Hepatocyte (in vitro differentiated cells): ENCODE data around the gene CCDC148. TPM values are rescaled to one million over a fixed set of nuclear protein-coding genes. Genes with fewer than 3 reads are reported as not detected.

ENCODE experiments used
- DNase-seq: peaks from one replicate; pipeline ENCODE4 v3.0.0-alpha.2; 2016; ENCODE audit warnings: low spot score
- H2AFZ ChIP-seq: fragments of 200-600 bp; sonication (generic); 2 replicates; pipeline ENCODE4 v1.6.0; 2016; ENCODE audit warnings: antibody characterized with exemption, mild to moderate bottlenecking
- H3K27ac ChIP-seq: fragments of 200-600 bp; sonication (generic); 2 replicates; pipeline ENCODE4 v1.5.1; 2016; ENCODE audit warnings: mild to moderate bottlenecking
- H3K27me3 ChIP-seq: fragments of 200-600 bp; sonication (generic); 2 replicates; pipeline ENCODE4 v1.6.1; 2016
- H3K36me3 ChIP-seq: fragments of 200-600 bp; sonication (generic); replicated peaks from 2 replicates; pipeline ENCODE4 v1.5.1; 2016; ENCODE audit warnings: low read depth; ENCODE audit not compliant: insufficient read depth
- H3K4me1 ChIP-seq: fragments of 200-600 bp; sonication (generic); 2 replicates; pipeline ENCODE4 v1.5.1; 2016; ENCODE audit warnings: mild to moderate bottlenecking, moderate library complexity; ENCODE audit not compliant: insufficient read depth
- H3K4me2 ChIP-seq: fragments of 200-600 bp; sonication (generic); 2 replicates; pipeline ENCODE4 v1.6.0; 2016
- H3K4me3 ChIP-seq: fragments of 200-600 bp; sonication (generic); 2 replicates; pipeline ENCODE4 v1.5.1; 2016; ENCODE audit warnings: mild to moderate bottlenecking
- H3K79me2 ChIP-seq: fragments of 200-600 bp; sonication (generic); 2 replicates; pipeline ENCODE4 v1.6.0; 2017; ENCODE audit warnings: mild to moderate bottlenecking
- H3K9me2 ChIP-seq: fragments of 200-600 bp; sonication (generic); replicated peaks from 2 replicates; pipeline ENCODE4 v1.6.0; 2017; ENCODE audit warnings: mild to moderate bottlenecking; ENCODE audit not compliant: insufficient read depth
- H3K9me3 ChIP-seq: fragments of 200-600 bp; sonication (generic); 2 replicates; pipeline ENCODE4 v1.5.1; 2016; ENCODE audit warnings: low read depth, mild to moderate bottlenecking
- H4K20me1 ChIP-seq: fragments of 200-600 bp; sonication (generic); 2 replicates; pipeline ENCODE4 v1.6.0; 2016; ENCODE audit warnings: mild to moderate bottlenecking; ENCODE audit not compliant: insufficient read depth, poor library complexity, severe bottlenecking
- CTCF ChIP-seq: fragments of 200-600 bp; sonication (generic); IDR thresholded peaks from 2 replicates; pipeline ENCODE4 v1.5.1; 2016; ENCODE audit warnings: antibody characterized with exemption, mild to moderate bottlenecking; ENCODE audit not compliant: poor library complexity
- EZH2 ChIP-seq: fragments of 200-600 bp; sonication (generic); IDR thresholded peaks from 2 replicates; pipeline ENCODE4 v1.6.1; 2016; ENCODE audit warnings: antibody characterized with exemption, mild to moderate bottlenecking, borderline replicate concordance
- EZH2phosphoT487 ChIP-seq: fragments of 200-600 bp; sonication (generic); IDR thresholded peaks from one replicate; pipeline ENCODE4 v1.6.1; 2018; ENCODE audit warnings: antibody characterized with exemption, mild to moderate bottlenecking, low read depth, moderate library complexity; ENCODE audit not compliant: unreplicated experiment, severe bottlenecking
- WGBS: methylation state at CpG from one replicate; pipeline ENCODE4 v1.1.6; 2016; ENCODE audit warnings: low lambda C conversion rate; ENCODE audit errors: missing lambda C conversion rate; 5-methylcytosine and 5-hydroxymethylcytosine counted together
- polyA plus RNA-seq: library from polyadenylated mRNA; unstranded; fragments of >200 nt; fragmentation: Nextera tagmentation; extraction: Ambion mirVana; gene quantifications from 2 replicates; pipeline ENCODE4 v1.2.1, GENCODE V29; 2016
- total RNA-seq: library from RNA; depleted of rRNA; stranded (reverse); fragments of >200 nt; gene quantifications from 2 replicates; pipeline ENCODE4 v1.2.3, GENCODE V29; 2014

The CCDC148 gene
- total and polyA plus RNA-seq, 2 experiments from 2014 or later, result 0.62 to 2.2 TPM

GRCh38 chr2:158187908-158188307 lies 268.6 kb downstream of the CCDC148 start:
- WGBS, result 80% methylated on average over 1 of the region's 1 CpG
- H3K27ac ChIP-seq, result no peak overlapping the region
- no peaks in the 10 kb centered on the region for H3K9me3 ChIP-seq
- no peak for TF ChIP-seq EZH2phosphoT487
- no peak overlapping the region for H2AFZ ChIP-seq
- no peaks in the 10 kb centered on the region for H3K9me2 ChIP-seq
- peaks cover 40% of the 10 kb centered on the region for H3K4me1 ChIP-seq
- peak; percentile 16 for DNase-seq
- H3K4me3 ChIP-seq, result no peak overlapping the region
- H3K27me3 ChIP-seq, result no peaks in the 10 kb centered on the region
- no peaks in the 10 kb centered on the region for H4K20me1 ChIP-seq
- no peak overlapping the region for H3K4me2 ChIP-seq
- H3K79me2 ChIP-seq, result no peaks in the 10 kb centered on the region
- no peaks in the 10 kb centered on the region for H3K36me3 ChIP-seq

- WGBS, result 84% methylated on average over 3 of the region's 3 CpGs
- Histone ChIP-seq H4K20me1 (no peaks in the 10 kb centered on the region), H3K27ac (peak overlapping the region; percentile 35), H3K4me2 (no peak overlapping the region), H3K36me3 (no peaks in the 10 kb centered on the region), H2AFZ (no peak overlapping the region), H3K9me2 (no peaks in the 10 kb centered on the region), H3K9me3 (no peaks in the 10 kb centered on the region), H3K4me1 (peaks cover 30% of the 10 kb centered on the region), H3K27me3 (no peaks in the 10 kb centered on the region), H3K79me2 (no peaks in the 10 kb centered on the region), H3K4me3 (no peak overlapping the region)
- TF ChIP-seq EZH2 (no peak), CTCF (no peak), EZH2phosphoT487 (no peak)
- peak; percentile 39 for DNase-seq
These were observed 271.8 kb downstream of the CCDC148 start for GRCh38 chr2:158184556-158185343.

- no peak overlapping the region for H3K27ac ChIP-seq
- H4K20me1 ChIP-seq, result no peaks in the 10 kb centered on the region
- H3K9me3 ChIP-seq, result no peaks in the 10 kb centered on the region
- TF ChIP-seq CTCF (no peak), EZH2phosphoT487 (no peak), EZH2 (no peak)
- H3K79me2 ChIP-seq, result no peaks in the 10 kb centered on the region
- H2AFZ ChIP-seq, result no peak overlapping the region
- WGBS, result 53% methylated on average over 1 of the region's 1 CpG
- H3K9me2 ChIP-seq, result no peaks in the 10 kb centered on the region
- no peak overlapping the region for H3K4me3 ChIP-seq
- no peaks in the 10 kb centered on the region for H3K36me3 ChIP-seq
- H3K4me1 ChIP-seq, result peaks cover 22% of the 10 kb centered on the region
- H3K27me3 ChIP-seq, result no peaks in the 10 kb centered on the region
- DNase-seq, result no peak
- no peak overlapping the region for H3K4me2 ChIP-seq
These were observed 272.6 kb downstream of the CCDC148 start for GRCh38 chr2:158184001-158184400.

GRCh38 chr2:158182676-158183295 lies 273.8 kb downstream of the CCDC148 start:
- no peaks in the 10 kb centered on the region for H4K20me1 ChIP-seq
- H3K4me2 ChIP-seq, result no peak overlapping the region
- H3K79me2 ChIP-seq, result no peaks in the 10 kb centered on the region
- TF ChIP-seq EZH2phosphoT487, result no peak
- TF ChIP-seq EZH2, result no peak
- TF ChIP-seq CTCF, result no peak
- H3K9me3 ChIP-seq, result no peaks in the 10 kb centered on the region
- 63% methylated on average over 3 of the region's 3 CpGs for WGBS
- DNase-seq, result no peak
- H2AFZ ChIP-seq, result no peak overlapping the region
- H3K27ac ChIP-seq, result no peak overlapping the region
- no peaks in the 10 kb centered on the region for H3K36me3 ChIP-seq
- H3K4me1 ChIP-seq, result peaks cover 20% of the 10 kb centered on the region
- no peaks in the 10 kb centered on the region for H3K9me2 ChIP-seq
- H3K4me3 ChIP-seq, result no peak overlapping the region
- no peaks in the 10 kb centered on the region for H3K27me3 ChIP-seq
